Lung microvascular endothelial cell (primary cell): Measurements from ENCODE around the gene STX8. TPM values are rescaled to one million over a fixed set of nuclear protein-coding genes. Genes with fewer than 3 reads are reported as not detected.
A peak's percentile ranks its signal among the peaks of the same experiment; 100 is the strongest.
"Not testable (repeated sequence)": the region's sequence is repeated elsewhere in the genome, so short reads cannot be mapped to it uniquely, and the experiment has no call there.

Experiments used
- DNase-seq, 2 donors: peaks; one replicate each; pipeline versions ENCODE4 v3.0.0 to v3.0.0-alpha.2; 2010; ENCODE audit warnings: low read depth in 2 of 2
- total RNA-seq: library from RNA; depleted of rRNA; stranded (reverse); fragments of >200 nt; gene quantifications from 2 replicates; pipeline ENCODE4 v1.2.1, GENCODE V29; 2014

STX8 gene
- total RNA-seq, 1 donor from 2014 or later: 43.8 TPM

GRCh38 chr17:9509236-9509816 is 66.3 kb downstream of the STX8 start:
- peak; percentile 9 to 10 for DNase-seq

DNA sequence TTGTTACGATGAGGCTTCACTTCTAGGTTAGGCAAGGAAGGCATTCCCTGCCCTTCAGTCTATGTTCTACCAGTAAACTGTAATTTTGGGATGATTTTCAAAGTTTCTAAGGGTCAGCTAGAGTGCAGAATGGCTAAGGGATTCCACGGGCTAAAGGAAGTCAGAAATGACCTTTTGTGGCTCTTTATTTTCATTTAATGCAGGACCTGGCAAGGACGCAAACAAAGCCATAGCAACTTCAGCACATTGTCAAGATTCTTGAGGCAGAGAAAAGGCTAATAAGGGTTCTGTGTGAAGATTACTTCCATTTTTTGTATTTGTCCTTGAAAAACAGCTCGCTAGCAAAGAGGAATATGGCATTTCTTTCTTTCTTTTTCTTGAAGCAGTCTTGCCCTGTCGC is 76.6 kb downstream of the STX8 start:
- no peak for DNase-seq

- DNase-seq: no peak
Measured at GRCh38 chr17:9498490-9498889, 77.1 kb downstream of the STX8 start.

DNA sequence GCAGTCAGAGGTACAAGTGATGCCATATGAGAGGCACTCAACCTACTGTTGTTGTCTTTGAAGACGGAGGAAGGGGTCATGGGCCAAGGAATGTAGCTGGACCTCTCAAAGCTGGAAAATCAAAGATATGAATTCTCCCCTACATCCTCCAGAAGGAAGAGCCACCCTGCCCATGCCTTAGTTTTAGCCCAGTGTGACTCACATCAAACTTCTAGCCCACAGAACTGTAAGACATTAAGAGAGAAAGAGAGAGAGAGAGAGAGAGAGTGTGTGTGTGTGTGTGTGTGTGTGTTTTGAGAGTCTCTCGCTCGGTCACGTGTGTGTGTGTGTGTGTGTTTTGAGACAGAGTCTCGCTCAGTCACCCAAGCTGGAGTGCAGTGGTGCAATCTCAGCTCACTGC is 87.1 kb downstream of the STX8 start:
- DNase-seq: no peak

- no peak for DNase-seq
Measured at GRCh38 chr17:9487406-9487805, 88.2 kb downstream of the STX8 start.

DNA sequence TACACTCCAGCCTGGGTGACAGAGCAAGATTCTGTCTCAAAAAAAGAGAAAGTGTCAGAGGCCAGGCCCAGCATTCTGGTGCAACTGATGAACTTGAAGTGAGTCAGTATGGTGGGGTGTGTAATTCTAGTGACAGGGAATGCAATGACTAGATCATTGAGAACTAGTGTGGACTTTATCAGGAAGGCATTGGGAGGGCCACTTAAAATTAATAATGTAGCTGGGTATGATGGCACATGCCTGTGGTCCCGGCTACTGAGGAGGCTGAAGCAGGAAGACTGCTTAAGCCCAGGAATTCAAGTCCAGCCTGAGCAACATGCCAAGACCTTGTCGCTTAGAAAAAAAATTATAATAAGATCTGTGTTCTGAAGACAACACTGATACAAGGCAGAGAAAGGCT is 90.8 kb downstream of the STX8 start:
- no peak for DNase-seq

DNA sequence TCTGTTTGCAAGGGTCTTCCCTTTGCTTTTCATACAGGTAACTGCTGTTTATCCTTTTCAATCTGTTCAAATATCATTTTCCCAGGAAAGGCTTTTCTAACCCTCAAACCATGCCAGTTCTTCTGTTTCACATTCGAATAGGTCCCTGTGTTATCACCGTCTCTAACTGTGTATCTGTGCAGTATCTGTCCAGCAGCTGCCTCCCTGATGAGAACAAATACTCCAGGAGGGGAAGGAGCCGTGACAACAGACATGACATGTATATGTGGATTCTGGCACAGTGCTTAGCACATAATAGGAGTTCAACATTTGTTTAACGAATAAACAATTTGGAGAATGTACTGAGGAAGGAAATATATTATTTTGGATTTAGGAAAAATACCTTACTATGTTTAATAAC is 95.7 kb downstream of the STX8 start:
- DNase-seq: peak in 1 of 2 donors; percentile 12

GRCh38 chr17:9478889-9479288 is 96.7 kb downstream of the STX8 start:
- DNase-seq: no peak

DNA sequence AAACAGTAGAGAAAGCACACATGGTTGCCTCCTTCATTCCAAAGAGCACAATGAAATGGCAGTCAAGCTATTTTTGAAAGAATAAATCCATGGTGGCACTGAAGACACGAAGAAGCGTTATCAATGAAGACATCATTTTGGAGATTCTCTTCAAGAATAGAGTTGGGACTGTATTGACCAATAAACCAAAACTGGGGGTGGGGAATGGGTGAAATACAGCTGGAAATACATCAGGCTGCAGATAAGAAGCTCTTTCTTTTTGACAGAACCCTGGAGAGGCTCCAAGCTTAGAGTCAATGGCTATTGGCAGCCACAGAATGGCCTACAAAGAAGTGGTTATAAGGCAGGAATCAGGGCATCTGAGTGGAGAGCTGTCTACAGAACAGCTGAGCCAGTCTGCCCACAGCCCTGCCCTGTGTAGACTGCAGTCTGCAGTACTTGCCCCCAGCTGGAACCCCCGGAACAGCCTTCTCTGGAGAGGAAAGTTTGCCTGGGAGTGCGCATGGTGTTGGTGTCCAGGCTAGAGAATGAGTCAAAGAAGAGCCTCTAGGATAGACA is 100.4 kb downstream of the STX8 start:
- DNase-seq: no peak

GRCh38 chr17:9473711-9474110 is 101.9 kb downstream of the STX8 start:
- peak in 1 of 2 donors; percentile 71 for DNase-seq

- peak in 1 of 2 donors; percentile 84 for DNase-seq
Measured at GRCh38 chr17:9472541-9472940, 103.1 kb downstream of the STX8 start.

DNA sequence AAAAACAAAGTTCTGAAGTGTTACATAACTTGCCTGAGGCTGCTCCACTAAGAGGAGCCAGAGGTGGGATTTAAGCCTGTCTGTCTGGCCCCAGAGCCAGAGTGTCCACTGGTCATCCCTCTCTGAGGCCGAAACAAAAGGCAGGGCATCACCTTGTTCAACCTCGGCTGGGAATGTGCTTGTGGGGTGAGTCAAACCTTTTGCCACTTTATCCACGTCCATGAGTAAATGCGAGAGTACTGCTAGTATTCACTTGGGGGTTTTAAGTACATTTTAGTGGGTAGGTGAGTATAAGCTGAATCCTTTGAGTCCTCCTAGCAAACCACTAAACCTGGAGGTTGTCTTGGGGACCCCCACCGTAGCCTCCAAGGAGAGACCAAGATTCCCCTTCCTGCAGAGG is 103.5 kb downstream of the STX8 start:
- peak in 1 of 2 donors; percentile 29 for DNase-seq

- peak in 1 of 2 donors; percentile 51 for DNase-seq
Measured at GRCh38 chr17:9470171-9470570, 105.4 kb downstream of the STX8 start.

DNA sequence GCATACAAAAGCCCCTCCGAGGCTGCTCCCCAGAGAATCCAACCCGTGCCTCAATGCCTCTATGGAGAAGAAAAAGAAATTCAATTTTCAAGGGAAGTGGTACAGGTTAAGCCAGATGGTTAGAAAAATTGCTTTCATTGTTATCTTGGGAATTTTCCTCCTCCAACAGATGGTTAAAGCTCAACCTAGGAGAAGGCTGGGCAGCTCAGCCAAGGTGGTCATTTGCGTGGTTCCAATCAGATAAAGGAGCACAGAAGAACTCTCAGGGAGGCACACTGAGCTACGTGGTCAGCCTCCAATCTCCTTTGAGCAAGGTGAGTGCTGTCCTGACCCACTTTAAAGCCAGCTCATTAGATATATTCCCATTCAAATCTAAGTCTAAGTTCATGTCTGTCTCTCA is 106.7 kb downstream of the STX8 start:
- no peak for DNase-seq

DNA sequence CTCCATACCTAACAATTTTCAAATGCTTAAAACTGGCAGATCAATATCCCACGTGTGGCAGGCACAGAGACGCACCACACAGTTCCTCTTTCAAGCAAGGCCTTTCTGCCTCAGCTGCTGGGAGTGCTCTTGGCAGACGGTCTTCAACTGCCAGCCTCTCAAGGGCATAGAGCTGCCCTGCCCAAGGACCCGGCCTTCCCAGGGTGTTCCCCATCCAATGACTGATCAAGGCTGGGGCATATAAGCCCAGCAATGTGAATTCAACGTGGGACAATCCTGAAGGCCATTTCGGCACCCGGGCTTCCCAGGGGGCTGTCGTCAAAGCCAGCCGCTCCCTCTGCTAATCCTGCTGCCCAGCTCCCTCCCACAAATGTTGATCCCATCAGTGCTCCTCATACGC is 107.1 kb downstream of the STX8 start:
- no peak for DNase-seq

DNA sequence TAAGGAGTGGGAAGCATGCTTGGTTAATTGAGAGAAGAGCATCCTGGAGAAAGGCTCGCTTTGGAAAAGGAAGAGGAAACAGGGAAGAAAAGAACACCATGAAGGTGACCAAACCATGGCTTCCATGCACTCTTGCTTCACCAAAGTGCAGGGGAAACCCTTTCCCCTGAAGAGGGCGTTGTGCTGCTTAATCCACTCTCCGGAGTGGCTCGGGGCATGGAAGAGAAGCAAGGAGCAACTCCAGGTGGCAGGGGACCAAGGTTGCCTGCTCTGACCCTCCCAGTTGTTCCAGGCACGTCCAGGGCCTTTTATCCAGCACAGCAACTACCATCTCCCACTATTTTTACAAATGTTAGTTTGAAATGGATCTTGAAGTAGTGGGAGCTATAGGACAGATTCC is 108.1 kb downstream of the STX8 start:
- no peak for DNase-seq

DNA sequence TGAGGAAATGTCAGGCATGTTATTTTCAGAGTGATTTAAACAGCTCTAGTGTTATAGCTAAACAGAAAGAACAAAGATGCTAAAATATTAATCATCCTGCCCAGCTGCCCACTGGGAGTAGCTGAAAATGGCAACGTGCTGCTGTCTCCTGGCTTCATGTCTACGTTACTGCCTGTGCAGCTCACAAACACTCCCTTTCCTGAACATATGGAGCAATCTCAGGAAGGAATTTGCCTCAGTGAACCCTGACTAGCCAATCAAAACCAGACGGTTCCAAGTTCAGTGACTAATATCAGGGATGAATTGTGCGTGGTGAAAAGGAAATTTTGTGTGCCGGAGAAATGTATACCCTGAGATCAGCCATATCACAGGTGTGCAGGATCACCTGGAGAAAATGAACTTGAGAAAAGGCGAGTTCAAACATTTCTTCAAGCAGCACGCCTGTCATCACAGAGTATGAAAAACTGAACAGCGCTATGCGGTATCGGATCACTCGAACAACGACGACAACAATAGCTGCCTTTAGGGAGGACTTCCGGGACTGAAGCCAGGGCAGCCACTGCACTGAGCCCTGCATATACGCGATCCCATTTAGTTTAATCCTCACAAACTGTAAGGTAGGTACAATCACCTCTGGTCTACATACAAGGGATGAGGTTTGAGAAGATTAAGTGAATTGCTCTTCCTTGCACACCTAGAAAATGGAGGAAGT is 110.3 kb downstream of the STX8 start:
- peak; percentile 70 to 84 for DNase-seq

- peak in 1 of 2 donors; percentile 42 for DNase-seq
Measured at GRCh38 chr17:9457005-9457404, 118.6 kb downstream of the STX8 start.

GRCh38 chr17:9456330-9456729 is 119.3 kb downstream of the STX8 start:
- peak; percentile 25 to 97 for DNase-seq

- DNase-seq: no peak
Measured at GRCh38 chr17:9451934-9452333, 123.7 kb downstream of the STX8 start.

GRCh38 chr17:9447298-9447697 is 128.3 kb downstream of the STX8 start:
- DNase-seq: not testable (repeated sequence)

DNA sequence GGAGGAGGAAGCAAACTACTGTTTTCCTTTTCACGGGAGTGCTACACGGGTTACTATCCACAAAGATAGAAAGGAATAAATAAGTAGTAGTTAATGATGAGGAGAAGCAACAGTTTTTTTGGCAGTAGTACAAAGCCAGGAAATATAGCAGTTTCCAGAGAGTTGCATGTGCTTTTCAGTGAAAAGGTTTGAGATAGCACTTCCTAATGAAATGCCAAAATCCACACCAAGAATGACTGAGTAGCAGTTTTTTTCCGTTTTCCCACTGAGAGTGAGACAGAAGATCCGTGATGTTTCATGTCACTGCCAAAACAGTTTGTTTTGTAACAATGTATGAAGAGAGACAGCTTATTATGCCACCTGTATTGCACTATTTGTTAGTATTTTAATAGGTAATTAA is 129.1 kb downstream of the STX8 start:
- DNase-seq: peak; percentile 48 to 95

GRCh38 chr17:9445424-9445823 is 130.2 kb downstream of the STX8 start:
- no peak for DNase-seq
